ENCODE measurements around the gene C22orf42.

C22orf42 gene

GRCh38 chr22:32132783-32133182 is 26.3 kb downstream of the C22orf42 start:
- FAIRE-seq: no peak
- DNase-seq (ENCODE audit: insufficient read length, low spot score): no peak
- no peak for TF ChIP-seq POLR2A (IDR thresholded peaks at IDR 0.05; ENCODE audit: low read depth, low read length)

- no peak for DNase-seq (ENCODE audit: insufficient read length, low spot score)
- no peak for FAIRE-seq
- no peak for TF ChIP-seq POLR2A (IDR thresholded peaks at IDR 0.05; ENCODE audit: low read depth, low read length)
Measured at GRCh38 chr22:32132126-32132525, 27.0 kb downstream of the C22orf42 start.

- DNase-seq (ENCODE audit: insufficient read length, low spot score): no peak
- TF ChIP-seq POLR2A (IDR thresholded peaks at IDR 0.05; ENCODE audit: low read depth, low read length): no peak
- no peak for FAIRE-seq
Measured at GRCh38 chr22:32130464-32130863, 28.6 kb downstream of the C22orf42 start.

DNA sequence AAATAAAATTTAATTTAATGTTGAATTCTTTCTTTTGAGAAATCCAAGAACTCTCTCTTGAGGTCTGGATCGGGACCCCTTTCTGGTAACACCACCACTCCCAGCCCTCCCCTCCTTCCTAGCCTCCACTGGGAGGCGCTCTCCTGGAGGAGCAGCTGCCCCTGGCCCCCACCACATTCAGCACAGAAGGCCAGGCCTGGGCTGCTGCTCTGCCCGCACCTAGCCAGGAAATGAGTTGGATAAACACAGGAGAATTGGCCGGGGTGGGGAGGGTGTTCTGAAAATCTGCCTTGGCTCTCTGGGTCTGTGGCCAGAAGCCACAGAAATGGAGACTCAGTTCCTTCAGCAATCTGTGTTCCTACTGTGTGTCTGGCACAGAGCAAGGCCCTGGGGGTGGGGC is 31.2 kb downstream of the C22orf42 start:
- FAIRE-seq (no peak), DNase-seq (ENCODE audit: insufficient read length, low spot score) (no peak)
- no peak for TF ChIP-seq POLR2A (IDR thresholded peaks at IDR 0.05; ENCODE audit: low read depth, low read length)

- FAIRE-seq: no peak
- no peak for TF ChIP-seq POLR2A (IDR thresholded peaks at IDR 0.05; ENCODE audit: low read depth, low read length)
- no peak for DNase-seq (ENCODE audit: insufficient read length, low spot score)
Measured at GRCh38 chr22:32123657-32124056, 35.4 kb downstream of the C22orf42 start.

- no peak for DNase-seq (ENCODE audit: insufficient read length, low spot score)
- no peak for FAIRE-seq
- no peak for TF ChIP-seq POLR2A (IDR thresholded peaks at IDR 0.05; ENCODE audit: low read depth, low read length)
Measured at GRCh38 chr22:32122899-32123298, 36.2 kb downstream of the C22orf42 start.

DNA sequence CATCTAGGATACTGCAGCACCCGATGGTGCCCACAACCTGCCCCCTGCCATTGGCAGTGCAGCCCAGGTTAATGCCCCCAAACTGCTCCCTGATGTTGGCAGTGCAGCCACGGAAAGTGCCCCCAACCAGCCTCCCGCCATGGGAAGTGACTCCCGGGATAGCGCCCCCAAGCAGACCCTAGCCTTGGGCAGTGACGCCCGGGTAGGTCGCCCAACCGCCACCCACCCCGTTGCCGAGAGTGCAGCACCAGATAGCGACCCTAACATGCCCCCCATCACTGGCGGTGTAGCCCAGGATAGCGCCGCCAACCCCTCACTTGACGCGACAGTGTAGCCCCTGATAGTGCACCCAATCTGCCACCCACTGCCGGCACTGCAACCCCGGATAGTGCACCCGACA is 38.5 kb downstream of the C22orf42 start:
- DNase-seq (ENCODE audit: insufficient read length, low spot score) (no peak), FAIRE-seq (no peak)
- TF ChIP-seq POLR2A (IDR thresholded peaks at IDR 0.05; ENCODE audit: low read depth, low read length): no peak

DNA sequence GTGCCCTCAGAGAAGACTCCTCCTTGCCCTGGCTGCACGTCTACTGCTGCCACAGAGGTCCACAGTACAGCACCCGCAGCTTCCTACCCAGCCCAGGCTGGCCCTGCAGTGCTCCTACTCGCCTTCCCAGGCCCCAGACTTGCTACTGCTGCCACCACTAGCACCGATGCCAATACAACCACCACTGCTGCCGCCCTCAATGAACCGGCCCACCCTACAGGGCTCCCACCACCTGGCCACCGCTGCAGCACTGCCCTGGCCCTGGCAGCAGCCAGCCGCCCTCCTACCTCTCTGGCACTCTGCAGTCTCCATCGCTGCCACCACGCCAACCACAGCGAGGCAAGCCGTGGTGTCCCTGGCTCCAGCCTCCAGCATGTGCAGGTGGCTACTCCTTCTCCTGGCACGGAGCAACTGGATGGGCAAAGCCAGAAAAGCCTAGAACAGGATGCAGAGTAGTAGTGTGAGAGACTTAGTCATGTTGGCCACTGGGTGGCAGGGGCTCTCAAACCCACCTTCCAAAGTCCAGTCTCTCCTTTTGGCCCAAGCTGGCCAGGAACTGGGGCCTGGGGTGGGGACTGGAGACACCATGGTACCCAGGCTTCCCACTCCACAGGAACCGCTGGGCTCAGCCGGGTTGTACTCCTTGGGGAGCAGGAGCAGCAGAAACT is 39.4 kb downstream of the C22orf42 start:
- no peak for TF ChIP-seq POLR2A (IDR thresholded peaks at IDR 0.05; ENCODE audit: low read depth, low read length)
- FAIRE-seq: no peak
- no peak for DNase-seq (ENCODE audit: insufficient read length, low spot score)

DNA sequence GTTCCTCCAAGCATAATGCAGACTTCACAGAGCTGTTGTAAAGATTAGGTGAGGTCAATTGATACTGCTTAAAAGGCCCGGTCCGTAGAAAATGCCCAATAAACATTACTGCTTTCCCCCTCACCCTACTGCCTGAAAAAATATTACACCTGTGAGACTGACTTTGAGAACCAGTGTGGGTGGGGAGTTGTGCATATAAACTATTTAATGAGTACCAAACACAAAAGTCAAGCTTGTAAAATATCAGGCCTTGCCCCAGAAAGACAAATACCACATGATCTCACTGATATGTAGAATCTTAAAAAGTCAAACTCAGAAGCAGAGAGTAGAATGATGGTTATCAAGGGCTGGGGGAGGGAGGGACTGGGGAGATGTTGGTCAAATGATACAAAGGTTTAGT is 46.7 kb downstream of the C22orf42 start:
- FAIRE-seq (no peak), DNase-seq (ENCODE audit: insufficient read length, low spot score) (no peak)
- TF ChIP-seq POLR2A (IDR thresholded peaks at IDR 0.05; ENCODE audit: low read depth, low read length): no peak

DNA sequence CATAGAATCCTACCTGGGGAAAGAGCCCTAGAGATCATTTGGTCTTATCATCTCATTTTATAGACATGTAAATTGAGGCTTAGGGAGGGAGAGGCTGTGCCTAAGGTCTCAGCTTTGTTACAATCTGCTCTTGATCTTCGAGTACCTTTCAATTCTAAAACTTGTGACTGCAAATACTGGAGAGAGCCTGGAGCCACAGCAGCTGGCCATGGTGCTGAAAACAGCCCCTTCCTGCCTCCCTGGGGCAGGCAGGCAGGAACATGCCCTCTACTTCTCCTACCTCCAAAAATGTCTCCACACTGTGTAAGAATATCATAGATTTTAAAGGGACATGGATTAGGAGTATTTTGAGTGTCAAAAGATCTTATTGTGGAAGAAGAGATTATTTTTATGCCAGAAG is 52.2 kb downstream of the C22orf42 start:
- TF ChIP-seq POLR2A (IDR thresholded peaks at IDR 0.05; ENCODE audit: low read depth, low read length): no peak
- no peak for FAIRE-seq
- no peak for DNase-seq (ENCODE audit: insufficient read length, low spot score)

DNA sequence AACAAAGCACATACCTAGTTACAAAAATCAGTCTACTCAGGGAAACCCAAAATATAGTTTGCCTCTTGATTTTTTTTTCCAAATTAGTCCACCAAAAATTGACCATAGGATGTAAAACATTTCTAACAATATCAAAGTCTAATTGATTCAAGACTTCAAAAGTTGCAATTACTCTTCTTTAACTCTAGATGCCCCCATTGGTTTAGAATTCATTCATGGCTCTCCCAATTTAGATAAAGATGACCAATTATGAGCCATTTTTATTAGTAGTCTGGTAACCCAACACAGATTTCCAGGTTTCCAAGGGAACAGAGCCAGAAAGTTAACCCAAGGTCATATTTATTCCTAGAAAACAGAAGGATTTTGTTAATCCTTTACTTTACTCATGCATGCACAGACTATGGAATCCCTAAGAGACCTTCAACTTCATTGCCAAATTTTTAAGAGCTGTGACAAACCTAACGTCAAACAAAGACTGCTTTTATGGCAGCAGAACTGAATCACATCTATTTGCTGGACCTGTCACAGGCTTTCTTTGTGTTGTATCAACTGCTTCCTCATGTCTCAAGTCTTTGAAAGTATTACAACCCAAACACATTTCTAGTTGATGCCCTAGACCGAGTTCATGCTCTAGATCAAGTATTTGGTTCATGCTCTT is 55.3 kb downstream of the C22orf42 start:
- no peak for TF ChIP-seq POLR2A (IDR thresholded peaks at IDR 0.05; ENCODE audit: low read depth, low read length)
- DNase-seq (ENCODE audit: insufficient read length, low spot score) (no peak), FAIRE-seq (no peak)

DNA sequence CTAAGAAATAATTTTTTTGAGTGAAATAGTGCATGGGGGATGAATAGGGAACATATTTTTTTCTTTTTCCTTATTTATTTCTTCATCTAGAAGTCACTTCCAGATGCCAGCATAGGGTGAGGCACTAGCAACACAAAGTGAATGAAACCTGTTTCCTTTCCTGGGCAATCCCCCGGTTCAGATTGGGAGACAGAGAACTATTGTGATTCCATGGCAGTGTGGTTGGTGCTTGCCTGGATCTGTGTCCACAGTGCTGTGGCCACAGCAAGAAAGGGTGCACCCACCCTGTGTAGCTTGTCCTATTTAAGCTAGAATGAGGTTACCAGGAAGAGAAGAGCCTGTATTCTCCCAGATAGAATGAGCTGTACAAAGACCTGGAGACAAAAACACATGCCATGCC is 58.4 kb downstream of the C22orf42 start:
- no peak for FAIRE-seq
- TF ChIP-seq POLR2A (IDR thresholded peaks at IDR 0.05; ENCODE audit: low read depth, low read length): no peak
- DNase-seq (ENCODE audit: insufficient read length, low spot score): no peak

All from H54 (cell line).